ENCODE data around the gene KRTAP3-1.

KRTAP3-1 gene

DNA sequence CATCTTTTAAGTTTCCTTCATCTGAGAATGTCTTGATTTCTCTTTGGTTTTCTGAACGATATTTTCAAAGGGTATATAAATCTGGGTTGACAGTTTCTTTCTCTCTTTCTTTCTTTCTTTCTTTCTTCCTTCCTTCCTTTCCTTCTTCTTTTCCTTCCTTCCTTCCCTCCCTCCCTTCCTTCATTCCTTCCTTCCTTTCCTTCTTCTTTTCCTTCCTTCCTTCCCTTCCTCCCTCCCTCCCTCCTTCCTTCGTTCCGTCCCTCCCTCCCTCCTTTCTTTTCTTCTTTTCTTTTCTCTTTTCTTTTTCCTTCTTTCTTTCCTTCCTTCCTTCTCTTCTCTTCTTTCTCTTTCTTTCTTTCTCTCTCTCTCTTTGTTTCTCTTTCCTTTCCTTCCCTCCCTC, 34.6 kb downstream of the KRTAP3-1 start:
- no peak for DNase-seq

DNA sequence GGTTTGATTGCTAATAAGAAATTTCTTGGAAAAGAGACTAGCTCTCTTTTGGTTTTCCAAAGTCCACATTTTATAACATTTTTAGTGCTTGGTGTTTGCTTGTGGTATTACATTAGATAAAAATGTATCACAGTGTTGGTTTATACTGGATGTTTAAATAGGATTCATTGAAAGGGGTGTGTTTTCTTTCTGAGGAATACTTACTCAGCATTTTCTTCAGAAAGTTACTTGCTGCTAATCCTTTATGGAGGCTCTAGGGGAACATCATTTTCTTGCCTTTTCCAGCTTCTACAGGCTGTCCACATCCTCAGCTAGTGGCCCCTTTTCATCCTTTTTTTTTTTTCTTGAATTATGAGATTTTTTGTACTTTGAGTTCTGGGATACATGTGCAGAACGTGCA, 41.3 kb downstream of the KRTAP3-1 start:
- DNase-seq = no peak

DNA sequence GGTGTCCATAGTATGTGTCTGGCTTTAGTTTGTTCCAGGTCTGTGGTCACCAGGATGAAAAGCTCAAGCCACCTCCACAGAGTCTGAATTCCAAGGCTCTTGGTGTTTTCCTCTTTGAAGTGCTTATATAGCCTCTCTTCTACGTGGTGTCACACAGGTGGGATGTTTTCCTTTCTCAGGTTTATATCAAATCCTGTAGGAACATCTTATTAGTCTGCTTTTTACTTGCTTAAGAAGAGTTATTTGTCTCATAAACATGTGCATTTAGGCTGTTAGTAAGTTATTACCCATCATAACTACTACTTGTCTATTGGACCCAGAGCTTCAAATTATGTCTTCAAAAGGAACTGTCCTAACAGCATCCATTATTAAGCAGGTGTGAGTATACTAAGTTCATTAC, 42.1 kb downstream of the KRTAP3-1 start, which contains the start of gene KRT39:
Gene KRT39, minus strand, starts transcription at position 101 of the 400 bp plus-strand sequence. Its CDS starts 92 bp downstream, at position 9.
- DNase-seq = no peak

DNA sequence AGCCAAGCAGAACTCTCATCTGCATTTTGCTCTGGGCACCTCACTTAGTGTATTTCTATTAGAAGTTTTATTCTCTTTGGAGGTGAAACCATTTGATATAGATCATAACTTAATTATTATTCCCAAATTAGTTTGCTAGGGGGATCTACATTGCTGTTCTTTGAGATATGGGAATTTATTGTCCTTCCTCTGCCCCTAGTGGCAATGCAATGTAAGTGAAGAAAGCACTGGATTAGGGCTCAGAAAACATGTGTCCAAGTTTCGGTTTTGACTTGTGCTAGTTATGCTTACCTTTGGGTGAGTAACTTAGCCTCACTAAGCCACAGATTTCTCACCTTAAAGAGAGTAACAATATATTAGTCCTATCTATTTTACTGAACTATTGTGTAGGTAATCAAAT, 45.1 kb downstream of the KRTAP3-1 start:
- DNase-seq = no peak

DNA sequence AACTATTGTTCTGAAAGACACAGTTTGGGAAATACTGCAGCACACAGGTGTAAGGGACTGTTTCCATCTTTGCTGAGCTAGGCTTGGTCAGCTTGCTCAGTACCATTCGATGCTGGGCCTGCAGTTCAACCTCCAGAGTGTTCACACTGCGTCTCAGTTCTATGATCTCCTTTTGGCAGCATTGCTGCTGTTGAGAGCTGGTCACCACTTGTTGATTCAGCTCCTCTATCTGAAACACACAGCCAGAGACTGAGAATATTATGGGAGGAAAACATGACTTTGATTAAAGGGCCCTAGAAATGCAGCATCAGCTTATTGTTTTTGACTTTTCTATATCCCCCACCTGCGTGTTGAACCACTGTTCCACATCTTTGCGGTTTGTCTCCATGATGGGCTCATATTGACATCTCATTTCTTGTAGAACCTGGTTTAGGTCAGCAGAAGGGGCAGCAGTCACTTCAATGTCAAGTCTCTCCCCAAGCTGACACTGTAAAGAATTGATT, 46.8 kb downstream of the KRTAP3-1 start:
- no peak for DNase-seq

DNA sequence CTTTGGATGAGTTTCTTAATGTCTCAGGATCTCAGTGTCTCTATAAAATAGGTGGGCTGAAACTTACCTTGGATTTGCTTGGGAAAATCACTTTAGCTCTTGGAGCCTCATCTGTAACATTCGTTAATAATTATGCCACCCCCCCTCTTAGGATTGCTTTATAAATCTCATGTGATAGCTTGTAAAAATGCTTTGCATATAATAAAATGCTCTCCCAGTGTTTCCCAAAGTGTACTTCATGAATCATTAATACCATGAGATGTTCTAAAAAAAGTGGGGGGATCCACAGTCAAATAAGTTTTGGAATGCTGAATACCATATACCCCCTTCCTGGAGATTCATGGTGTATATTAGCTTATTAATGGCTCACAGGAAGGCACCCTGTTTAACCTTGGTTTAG, 47.3 kb downstream of the KRTAP3-1 start:
- no peak for DNase-seq

DNA sequence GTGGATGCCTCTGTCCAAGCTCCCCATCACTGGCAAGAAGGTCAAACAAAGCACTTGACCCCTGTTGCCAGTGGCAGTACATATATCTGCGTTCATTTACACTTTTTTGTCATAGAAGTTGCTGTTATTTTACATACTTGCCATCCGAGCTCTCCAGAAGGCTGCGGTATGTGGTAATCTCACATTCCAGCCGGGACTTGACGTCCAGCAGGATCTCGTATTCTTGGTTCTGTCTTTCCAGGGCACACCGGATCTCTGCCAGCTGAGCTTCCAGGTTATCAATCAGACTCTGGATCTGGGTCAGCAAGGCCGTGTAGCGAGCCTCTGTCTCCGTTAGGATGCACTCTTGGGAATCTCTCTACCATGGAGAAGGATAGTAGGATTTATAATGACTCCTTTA, 48.8 kb downstream of the KRTAP3-1 start:
- no peak for DNase-seq
